A549 treated with Mapracorat at 1 μM for 4 hours (cell line): Measurements from ENCODE around the gene MANEA. TPM values are rescaled to one million over a fixed set of nuclear protein-coding genes. Genes with fewer than 3 reads are reported as not detected.

ENCODE experiments used
- total RNA-seq: library from RNA; stranded (reverse); fragments of 200-300 nt; extraction: Qiagen RNA extraction; gene quantifications from 5 replicates; pipeline ENCODE4 v1.2.3, GENCODE V29; 2022

MANEA gene
- total RNA-seq: 2.4 to 4.0 TPM (median 2.9 TPM) in 5 replicates

GRCh38 chr6:95577304-95578105 is at the start of gene MANEA:
Gene MANEA, plus strand, starts transcription at chr6:95577535. Its CDS starts 8,905 bp downstream, at chr6:95586440.

